GM18861 (cell line): ENCODE data around the gene MIPEP.

ENCODE experiments used
- ATAC-seq: cut with Tn5 transposase; IDR thresholded peaks from one replicate; pipeline ENCODE4 v1.9.1; 2021; ENCODE audit not compliant: unreplicated experiment

Gene MIPEP

GRCh38 chr13:23811366-23812062 is 77.7 kb downstream of the MIPEP start:
- no peak for ATAC-seq

DNA sequence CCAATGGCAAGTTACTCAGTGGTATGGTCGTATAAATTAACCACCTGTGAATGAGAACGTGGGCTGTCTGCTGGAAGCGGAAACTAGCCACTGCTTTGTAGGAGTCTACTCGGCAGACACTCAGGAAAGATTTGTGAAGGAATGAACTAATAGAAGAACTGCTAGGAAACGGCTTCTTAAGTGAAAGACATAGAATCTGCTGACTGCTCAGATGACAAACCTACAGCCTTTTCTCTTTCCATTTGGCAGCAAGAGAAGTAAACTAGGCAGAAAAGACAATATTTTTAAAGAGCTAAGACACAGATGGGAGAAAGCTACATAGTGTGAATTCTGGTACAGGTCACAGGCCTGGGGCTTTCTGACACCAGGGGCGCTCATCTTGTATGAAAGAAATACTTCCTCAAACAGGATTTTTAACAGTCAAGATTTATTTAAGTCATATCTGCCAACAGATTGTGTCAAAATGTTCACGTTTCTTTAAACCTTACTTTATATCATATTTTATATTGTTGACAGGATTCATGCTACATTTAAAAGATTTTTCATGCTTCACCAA is 78.4 kb downstream of the MIPEP start:
- no peak for ATAC-seq

DNA sequence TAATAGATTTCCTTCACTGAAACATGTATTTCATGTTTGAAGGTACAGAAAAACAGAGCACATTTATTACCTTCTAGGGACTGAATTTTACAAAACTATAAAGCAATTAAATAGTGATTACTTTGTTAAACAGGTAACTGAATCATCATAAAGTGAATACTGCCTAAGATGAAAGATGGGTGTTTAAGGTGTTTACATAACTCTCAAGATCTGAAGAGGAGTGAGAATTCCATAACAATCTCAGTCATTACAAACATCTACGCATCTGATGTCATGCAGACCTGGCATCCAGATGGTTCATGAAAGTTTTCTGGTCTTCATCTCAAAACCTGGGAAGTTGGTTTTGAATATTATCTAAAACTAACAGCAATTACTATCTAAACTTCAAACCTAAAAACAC is 80.4 kb downstream of the MIPEP start:
- no peak for ATAC-seq

DNA sequence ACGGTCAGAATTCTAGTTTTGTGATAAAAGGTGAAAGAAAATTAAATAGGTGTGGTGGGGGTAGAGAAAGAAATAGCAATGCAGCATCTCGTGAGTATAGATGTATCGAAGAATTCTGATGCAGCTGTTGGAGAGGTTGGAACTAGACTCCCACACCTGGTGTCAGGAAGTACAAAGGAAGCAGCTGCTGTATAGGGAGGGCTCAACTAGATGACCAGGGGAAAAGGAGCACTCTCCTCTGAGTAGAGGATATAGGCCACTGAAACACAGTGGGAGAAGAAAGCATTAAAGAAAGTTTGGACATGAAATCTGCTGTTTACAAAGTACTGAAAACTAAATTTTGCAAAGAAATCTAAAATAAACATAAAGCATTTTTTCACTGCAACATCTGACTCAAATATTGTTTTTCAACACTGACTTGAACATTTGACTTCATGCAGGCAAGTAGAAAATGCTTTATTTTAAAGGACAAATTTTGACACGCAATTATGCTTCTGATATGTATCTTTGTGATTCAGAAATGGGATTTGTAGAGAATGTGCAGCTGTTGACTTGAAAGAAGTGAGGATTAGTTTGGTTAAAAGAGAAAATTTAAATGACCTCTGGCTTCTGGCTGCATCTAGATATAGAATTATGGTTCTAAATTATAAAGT is 82.2 kb downstream of the MIPEP start:
- peak; percentile 5 for ATAC-seq

DNA sequence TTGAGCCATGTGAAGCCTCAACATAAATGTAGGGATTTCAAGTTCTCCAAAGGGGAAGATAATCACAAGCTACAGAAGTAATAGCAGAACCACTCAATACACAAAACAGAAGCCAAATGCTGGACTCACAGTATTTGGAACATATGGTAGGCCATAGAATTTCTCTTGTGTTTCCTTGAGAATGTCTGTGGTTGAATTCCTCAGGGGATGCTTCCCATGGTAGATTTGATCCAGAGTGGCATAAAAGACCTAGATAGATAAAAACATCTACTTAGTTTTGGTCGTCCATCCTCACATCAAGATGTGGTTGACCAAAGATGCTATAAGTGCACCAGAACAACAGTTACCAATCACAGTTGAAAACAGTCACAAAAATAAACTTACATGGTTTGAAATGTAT is 83.4 kb downstream of the MIPEP start:
- no peak for ATAC-seq

GRCh38 chr13:23805122-23805521 is 84.1 kb downstream of the MIPEP start:
- no peak for ATAC-seq

- ATAC-seq, result no peak
These were observed 85.0 kb downstream of the MIPEP start for GRCh38 chr13:23804166-23804565.

- no peak for ATAC-seq
These were observed 88.1 kb downstream of the MIPEP start for GRCh38 chr13:23801141-23801540.

DNA sequence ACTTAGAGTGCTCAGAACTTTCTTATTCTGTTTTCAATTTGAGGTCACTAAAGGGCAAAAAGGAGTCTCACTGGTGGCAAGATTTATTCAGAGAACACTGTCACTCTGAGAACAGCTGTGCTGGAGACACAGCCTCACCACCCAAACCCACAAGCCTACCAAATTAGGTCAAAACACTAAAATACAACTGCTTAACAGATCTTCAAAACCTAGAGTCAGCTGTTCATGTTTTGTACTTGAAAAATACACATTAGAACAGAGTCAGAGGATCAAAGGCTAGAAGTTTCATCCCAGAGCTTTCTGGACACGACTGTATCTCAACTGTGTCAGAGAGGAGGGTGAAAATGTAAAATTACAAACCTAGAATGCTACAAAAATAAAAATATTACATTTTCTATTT is 89.3 kb downstream of the MIPEP start:
- peak; percentile 88 for ATAC-seq

DNA sequence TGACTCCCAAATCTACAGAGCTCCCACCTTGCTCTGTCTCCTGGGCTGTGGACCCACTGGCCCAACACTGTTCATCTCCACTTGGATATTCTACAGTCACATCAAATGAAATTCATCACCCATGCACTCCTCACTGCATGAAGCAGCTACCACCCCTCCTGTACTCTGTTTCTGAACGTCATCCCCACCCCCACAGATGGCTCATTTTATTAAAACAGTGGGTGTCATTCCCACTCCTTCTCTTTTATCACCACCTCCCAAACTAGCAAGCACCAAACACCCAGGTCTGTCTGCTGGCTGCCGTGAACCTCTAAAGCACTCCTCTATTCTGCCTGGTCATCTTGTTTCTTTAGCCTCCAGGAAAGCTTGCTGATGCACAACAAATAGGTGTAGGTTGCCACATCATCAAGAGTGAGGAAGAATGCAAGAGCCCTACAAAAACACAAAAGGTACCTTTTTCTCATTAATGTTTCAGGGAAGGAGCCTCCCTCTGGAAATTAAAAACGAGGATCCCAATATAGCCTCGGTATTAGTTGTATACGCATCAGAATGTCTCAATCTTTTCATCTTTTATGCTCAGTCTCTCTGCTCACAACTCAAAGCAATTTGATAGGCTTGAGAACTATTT is 91.8 kb downstream of the MIPEP start:
- ATAC-seq, result no peak

- ATAC-seq, result no peak
These were observed 92.6 kb downstream of the MIPEP start for GRCh38 chr13:23796551-23796950.

- ATAC-seq, result peak; percentile 46
These were observed 94.7 kb downstream of the MIPEP start for GRCh38 chr13:23794267-23795161.

DNA sequence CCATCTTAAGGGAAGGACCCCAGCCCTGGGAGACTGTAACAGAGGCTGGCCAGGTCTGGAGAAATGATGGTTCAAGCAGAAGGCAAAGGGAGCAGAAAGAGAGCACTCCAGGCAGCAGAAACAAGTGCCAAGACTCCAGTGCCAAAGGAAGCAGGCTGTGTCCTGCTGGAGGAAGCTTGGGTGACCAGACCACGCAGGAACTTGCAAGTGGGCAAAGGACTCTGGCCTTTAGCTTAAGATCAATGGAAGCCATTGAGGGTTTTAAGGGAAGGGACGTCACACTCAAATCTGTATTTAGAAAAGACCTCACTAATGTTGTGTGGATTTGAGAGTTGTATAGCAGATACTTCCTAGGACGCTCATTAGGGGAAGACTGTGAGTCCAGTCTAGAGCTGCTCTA is 95.5 kb downstream of the MIPEP start:
- no peak for ATAC-seq

DNA sequence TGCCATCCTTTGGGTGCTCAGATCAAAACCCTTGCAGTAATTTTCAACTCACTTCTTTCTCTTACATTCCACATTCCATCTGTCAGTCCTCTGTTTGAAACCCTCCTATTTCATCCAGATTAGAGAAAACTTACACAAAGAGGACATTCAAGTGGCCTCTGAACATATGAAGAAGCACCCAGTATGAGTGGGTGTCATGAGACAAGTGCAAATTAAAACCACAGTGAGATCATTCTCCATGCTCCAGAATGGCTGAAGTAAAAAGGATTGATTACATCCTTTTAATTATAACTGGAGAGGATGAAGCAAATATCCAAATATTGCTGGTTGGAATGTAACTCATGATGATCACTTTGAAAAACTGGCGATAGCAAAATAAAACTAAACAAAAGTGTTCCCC is 96.5 kb downstream of the MIPEP start:
- no peak for ATAC-seq

- ATAC-seq, result no peak
These were observed 98.5 kb downstream of the MIPEP start for GRCh38 chr13:23790577-23791170.

GRCh38 chr13:23789576-23790346 is 99.4 kb downstream of the MIPEP start:
- no peak for ATAC-seq

DNA sequence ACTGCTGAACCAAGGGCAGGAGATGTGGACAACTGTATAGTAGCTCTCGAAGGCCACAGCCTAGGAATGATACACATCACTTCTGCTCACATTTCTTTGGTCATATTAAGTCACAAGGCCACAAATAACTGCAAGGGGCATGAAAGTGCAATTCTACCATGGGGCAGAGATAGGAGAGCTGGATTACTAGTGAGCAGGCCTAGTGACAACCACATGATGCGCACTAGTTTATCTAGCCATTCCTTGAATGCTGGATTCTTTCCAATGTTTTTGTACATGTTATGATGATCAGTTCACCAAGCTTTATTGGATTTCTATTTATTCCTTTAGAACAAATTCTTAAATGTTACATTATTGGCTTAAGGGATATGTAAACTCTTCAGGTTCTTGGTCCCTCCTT is 100.7 kb downstream of the MIPEP start:
- no peak for ATAC-seq

DNA sequence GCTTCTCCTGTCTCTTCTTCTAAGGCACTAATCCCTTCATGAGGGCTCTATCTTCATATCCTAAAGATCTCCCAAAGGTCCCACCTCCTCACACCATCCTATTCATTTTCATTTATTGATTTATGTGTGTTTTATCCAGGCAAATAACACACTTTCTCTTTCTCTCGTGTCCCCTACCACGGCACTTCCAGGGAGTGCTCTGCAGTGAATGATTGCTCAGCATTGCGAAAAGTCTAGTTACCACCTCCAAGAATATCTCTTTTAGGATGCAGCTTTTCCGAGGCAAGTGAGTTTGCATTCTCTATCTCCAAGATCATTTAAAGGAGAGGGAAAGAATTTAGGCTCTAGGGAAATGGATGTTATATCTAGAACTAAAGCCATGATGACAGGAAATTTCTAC is 101.7 kb downstream of the MIPEP start:
- ATAC-seq, result no peak

GRCh38 chr13:23786607-23787006 is 102.6 kb downstream of the MIPEP start:
- no peak for ATAC-seq

- no peak for ATAC-seq
These were observed 110.3 kb downstream of the MIPEP start for GRCh38 chr13:23778879-23779278.
